ENCODE results near the gene CEP192. TPM values are rescaled to one million over a fixed set of nuclear protein-coding genes. Genes with fewer than 3 reads are reported as not detected.

Gene CEP192
- polyA plus RNA-seq, 1 donor (not counting 4 experiments of a cell fraction or from before 2014, with no cell fraction given): 16.6 TPM

DNA sequence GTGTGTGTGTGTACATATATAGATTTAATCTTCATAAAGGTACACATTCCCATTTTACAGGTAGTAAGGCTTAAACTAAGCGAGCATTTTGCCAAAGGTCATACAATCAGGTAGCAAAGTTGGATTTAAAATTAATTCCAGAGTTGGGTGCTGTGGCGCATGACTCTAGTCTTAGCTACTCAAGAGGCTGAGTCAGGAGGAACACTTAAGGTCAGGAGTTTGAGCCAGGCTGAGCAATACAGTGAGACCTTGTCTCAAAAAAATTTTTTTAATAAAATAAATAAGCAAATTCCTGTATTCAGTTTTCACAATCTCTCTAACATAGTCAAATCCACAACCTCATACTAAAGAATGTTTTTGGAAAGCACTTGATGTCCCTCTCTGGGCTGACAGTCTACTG, 115.9 kb downstream of the CEP192 start:
- Histone ChIP-seq H3K9me1 (ENCODE audit: control insufficient read depth, extremely low read depth, insufficient read depth, low read length) (no peaks in the 10 kb centered on the region), H3K27ac (ENCODE audit: control insufficient read depth, insufficient read depth, low read length) (no peak overlapping the region), H3K27me3 (ENCODE audit: control insufficient read depth, extremely low read depth, insufficient read depth, low read length) (no peaks in the 10 kb centered on the region), H3K4me2 (ENCODE audit: control insufficient read depth, extremely low read depth, insufficient read depth, low read depth, low read length) (no peak overlapping the region), H3K4me3 (ENCODE audit: control insufficient read depth in 2 of 3, extremely low read depth in 1 of 3, insufficient read depth in 2 of 3, low read depth in 1 of 3, low read length in 3 of 3) (no peak overlapping the region), H3K79me2 (ENCODE audit: control insufficient read depth, insufficient read depth, low read length) (no peaks in the 10 kb centered on the region), H3K9ac (ENCODE audit: control insufficient read depth, extremely low read depth, insufficient read depth, low read length) (no peak overlapping the region), H3K36me3 (ENCODE audit: control insufficient read depth in 2 of 2, extremely low read depth in 1 of 2, insufficient read depth in 2 of 2, low read length in 2 of 2) (peaks cover 12 to 18% of the 10 kb centered on the region in 2 experiments), H2AFZ (ENCODE audit: control insufficient read depth, low read length) (no peak overlapping the region), H3K4me1 (ENCODE audit: control insufficient read depth, extremely low read depth, insufficient read depth, low read length) (no peaks in the 10 kb centered on the region), H3K9me3 (ENCODE audit: control insufficient read depth, low read depth, low read length) (no peaks in the 10 kb centered on the region), H4K20me1 (ENCODE audit: control insufficient read depth, extremely low read depth, insufficient read depth, low read length) (no peaks in the 10 kb centered on the region)
- DNase-seq (ENCODE audit: low read depth, low spot score) (no peak), FAIRE-seq (no peak)
- TF ChIP-seq CTCF (optimal IDR thresholded peaks at IDR 0.05 in 1 of 3, IDR thresholded peaks at IDR 0.05 in 1 of 3, conservative IDR thresholded peaks at IDR 0.05 in 1 of 3; ENCODE audit: extremely low read depth in 1 of 3, insufficient read depth in 2 of 3, low read length in 3 of 3): no peak
- TF ChIP-seq EZH2 (IDR thresholded peaks at IDR 0.05; ENCODE audit: low read length): no peak
- dilution Hi-C loops (cut with MboI; ENCODE audit: extremely low pct_ligation_motif_present, low sequenced_read_pairs): no loop called here

GRCh38 chr18:13108330-13108729, 117.2 kb downstream of the CEP192 start:
- peaks cover 11 to 17% of the 10 kb centered on the region in 2 experiments for H3K36me3 ChIP-seq (ENCODE audit: control insufficient read depth in 2 of 2, extremely low read depth in 1 of 2, insufficient read depth in 2 of 2, low read length in 2 of 2)
- FAIRE-seq (no peak), DNase-seq (ENCODE audit: low read depth, low spot score) (no peak)
- H3K4me1 ChIP-seq (ENCODE audit: control insufficient read depth, extremely low read depth, insufficient read depth, low read length): no peaks in the 10 kb centered on the region
- H3K4me2 ChIP-seq (ENCODE audit: control insufficient read depth, extremely low read depth, insufficient read depth, low read depth, low read length): no peak overlapping the region
- no peak overlapping the region for H3K9ac ChIP-seq (ENCODE audit: control insufficient read depth, extremely low read depth, insufficient read depth, low read length)
- no peaks in the 10 kb centered on the region for H4K20me1 ChIP-seq (ENCODE audit: control insufficient read depth, extremely low read depth, insufficient read depth, low read length)
- no peaks in the 10 kb centered on the region for H3K27me3 ChIP-seq (ENCODE audit: control insufficient read depth, extremely low read depth, insufficient read depth, low read length)
- H3K79me2 ChIP-seq (ENCODE audit: control insufficient read depth, insufficient read depth, low read length): no peaks in the 10 kb centered on the region
- H3K9me3 ChIP-seq (ENCODE audit: control insufficient read depth, low read depth, low read length): no peaks in the 10 kb centered on the region
- TF ChIP-seq EZH2 (IDR thresholded peaks at IDR 0.05; ENCODE audit: low read length): no peak
- no peak overlapping the region for H3K27ac ChIP-seq (ENCODE audit: control insufficient read depth, insufficient read depth, low read length)
- H2AFZ ChIP-seq (ENCODE audit: control insufficient read depth, low read length): no peak overlapping the region
- dilution Hi-C loops (cut with MboI; ENCODE audit: extremely low pct_ligation_motif_present, low sequenced_read_pairs): no loop called here
- no peaks in the 10 kb centered on the region for H3K9me1 ChIP-seq (ENCODE audit: control insufficient read depth, extremely low read depth, insufficient read depth, low read length)
- H3K4me3 ChIP-seq (ENCODE audit: control insufficient read depth in 2 of 3, extremely low read depth in 1 of 3, insufficient read depth in 2 of 3, low read depth in 1 of 3, low read length in 3 of 3): no peak overlapping the region

DNA sequence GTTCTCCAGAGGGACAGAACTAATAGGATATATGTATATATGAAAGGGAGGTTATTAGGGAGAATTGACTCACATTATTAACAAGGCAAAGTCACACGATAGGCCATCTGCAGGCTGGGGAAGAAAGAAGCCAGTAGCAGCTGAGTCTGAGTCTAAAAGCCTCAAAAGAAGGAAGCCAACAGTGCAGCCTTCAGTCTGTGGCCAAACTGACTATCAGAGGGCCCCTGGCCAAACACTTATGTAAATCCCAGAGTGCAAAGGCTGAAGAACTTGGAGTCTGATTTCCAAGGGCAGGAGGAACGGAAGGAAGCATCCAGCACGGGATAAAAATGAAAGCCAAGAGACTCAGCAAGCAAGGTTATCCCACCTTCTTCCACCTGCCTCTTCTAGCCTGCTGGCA, 119.4 kb downstream of the CEP192 start:
- H3K4me1 ChIP-seq (ENCODE audit: control insufficient read depth, extremely low read depth, insufficient read depth, low read length): no peaks in the 10 kb centered on the region
- H3K36me3 ChIP-seq (ENCODE audit: control insufficient read depth in 2 of 2, extremely low read depth in 1 of 2, insufficient read depth in 2 of 2, low read length in 2 of 2): peaks cover 8 to 18% of the 10 kb centered on the region in 2 experiments

More for the DNA sequence above, 119.4 kb downstream of the CEP192 start:
- no peak overlapping the region for H3K9ac ChIP-seq (ENCODE audit: control insufficient read depth, extremely low read depth, insufficient read depth, low read length)
- H4K20me1 ChIP-seq (ENCODE audit: control insufficient read depth, extremely low read depth, insufficient read depth, low read length): no peaks in the 10 kb centered on the region
- no peaks in the 10 kb centered on the region for H3K9me1 ChIP-seq (ENCODE audit: control insufficient read depth, extremely low read depth, insufficient read depth, low read length)
- no peak overlapping the region for H3K4me2 ChIP-seq (ENCODE audit: control insufficient read depth, extremely low read depth, insufficient read depth, low read depth, low read length)
- H3K79me2 ChIP-seq (ENCODE audit: control insufficient read depth, insufficient read depth, low read length): no peaks in the 10 kb centered on the region
- H3K27ac ChIP-seq (ENCODE audit: control insufficient read depth, insufficient read depth, low read length): no peak overlapping the region
- TF ChIP-seq CTCF (optimal IDR thresholded peaks at IDR 0.05 in 1 of 3, IDR thresholded peaks at IDR 0.05 in 1 of 3, conservative IDR thresholded peaks at IDR 0.05 in 1 of 3; ENCODE audit: extremely low read depth in 1 of 3, insufficient read depth in 2 of 3, low read length in 3 of 3): no peak
- no peak overlapping the region for H3K4me3 ChIP-seq (ENCODE audit: control insufficient read depth in 2 of 3, extremely low read depth in 1 of 3, insufficient read depth in 2 of 3, low read depth in 1 of 3, low read length in 3 of 3)
- DNase-seq (ENCODE audit: low read depth, low spot score): no peak
- no peak for FAIRE-seq
- H3K27me3 ChIP-seq (ENCODE audit: control insufficient read depth, extremely low read depth, insufficient read depth, low read length): no peaks in the 10 kb centered on the region
- dilution Hi-C loops (cut with MboI; ENCODE audit: extremely low pct_ligation_motif_present, low sequenced_read_pairs): no loop called here
- H3K9me3 ChIP-seq (ENCODE audit: control insufficient read depth, low read depth, low read length): no peaks in the 10 kb centered on the region
- H2AFZ ChIP-seq (ENCODE audit: control insufficient read depth, low read length): no peak overlapping the region

All from keratinocyte (primary cell).